GM12875 (cell line): ENCODE data around the gene MEGF8.

Source experiments
- H3K4me3 ChIP-seq: one replicate; pipeline ENCODE4 v1.5.1; 2011; ENCODE audit warnings: low read depth, low read length, control low read depth
- TF ChIP-seq, protein P1 (sequence below): IDR thresholded peaks from 2 replicates; pipeline ENCODE4 v1.5.1; 2011; ENCODE audit warnings: low read depth, mild to moderate bottlenecking, control low read depth, inconsistent platforms, low read length, moderate library complexity, borderline replicate concordance; ENCODE audit not compliant: insufficient read depth

The MEGF8 gene, protein sequence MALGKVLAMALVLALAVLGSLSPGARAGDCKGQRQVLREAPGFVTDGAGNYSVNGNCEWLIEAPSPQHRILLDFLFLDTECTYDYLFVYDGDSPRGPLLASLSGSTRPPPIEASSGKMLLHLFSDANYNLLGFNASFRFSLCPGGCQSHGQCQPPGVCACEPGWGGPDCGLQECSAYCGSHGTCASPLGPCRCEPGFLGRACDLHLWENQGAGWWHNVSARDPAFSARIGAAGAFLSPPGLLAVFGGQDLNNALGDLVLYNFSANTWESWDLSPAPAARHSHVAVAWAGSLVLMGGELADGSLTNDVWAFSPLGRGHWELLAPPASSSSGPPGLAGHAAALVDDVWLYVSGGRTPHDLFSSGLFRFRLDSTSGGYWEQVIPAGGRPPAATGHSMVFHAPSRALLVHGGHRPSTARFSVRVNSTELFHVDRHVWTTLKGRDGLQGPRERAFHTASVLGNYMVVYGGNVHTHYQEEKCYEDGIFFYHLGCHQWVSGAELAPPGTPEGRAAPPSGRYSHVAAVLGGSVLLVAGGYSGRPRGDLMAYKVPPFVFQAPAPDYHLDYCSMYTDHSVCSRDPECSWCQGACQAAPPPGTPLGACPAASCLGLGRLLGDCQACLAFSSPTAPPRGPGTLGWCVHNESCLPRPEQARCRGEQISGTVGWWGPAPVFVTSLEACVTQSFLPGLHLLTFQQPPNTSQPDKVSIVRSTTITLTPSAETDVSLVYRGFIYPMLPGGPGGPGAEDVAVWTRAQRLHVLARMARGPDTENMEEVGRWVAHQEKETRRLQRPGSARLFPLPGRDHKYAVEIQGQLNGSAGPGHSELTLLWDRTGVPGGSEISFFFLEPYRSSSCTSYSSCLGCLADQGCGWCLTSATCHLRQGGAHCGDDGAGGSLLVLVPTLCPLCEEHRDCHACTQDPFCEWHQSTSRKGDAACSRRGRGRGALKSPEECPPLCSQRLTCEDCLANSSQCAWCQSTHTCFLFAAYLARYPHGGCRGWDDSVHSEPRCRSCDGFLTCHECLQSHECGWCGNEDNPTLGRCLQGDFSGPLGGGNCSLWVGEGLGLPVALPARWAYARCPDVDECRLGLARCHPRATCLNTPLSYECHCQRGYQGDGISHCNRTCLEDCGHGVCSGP (N-terminal part only)

GRCh38 chr19:42325308-42325895 is at the start of gene MEGF8:
Gene MEGF8 (plus strand): TSS chr19:42325635. CDS start chr19:42326244, 609 bp downstream.
- peak within 1 kb of the TSS; percentile 83 for H3K4me3 ChIP-seq
- TF ChIP-seq, protein P1, sequence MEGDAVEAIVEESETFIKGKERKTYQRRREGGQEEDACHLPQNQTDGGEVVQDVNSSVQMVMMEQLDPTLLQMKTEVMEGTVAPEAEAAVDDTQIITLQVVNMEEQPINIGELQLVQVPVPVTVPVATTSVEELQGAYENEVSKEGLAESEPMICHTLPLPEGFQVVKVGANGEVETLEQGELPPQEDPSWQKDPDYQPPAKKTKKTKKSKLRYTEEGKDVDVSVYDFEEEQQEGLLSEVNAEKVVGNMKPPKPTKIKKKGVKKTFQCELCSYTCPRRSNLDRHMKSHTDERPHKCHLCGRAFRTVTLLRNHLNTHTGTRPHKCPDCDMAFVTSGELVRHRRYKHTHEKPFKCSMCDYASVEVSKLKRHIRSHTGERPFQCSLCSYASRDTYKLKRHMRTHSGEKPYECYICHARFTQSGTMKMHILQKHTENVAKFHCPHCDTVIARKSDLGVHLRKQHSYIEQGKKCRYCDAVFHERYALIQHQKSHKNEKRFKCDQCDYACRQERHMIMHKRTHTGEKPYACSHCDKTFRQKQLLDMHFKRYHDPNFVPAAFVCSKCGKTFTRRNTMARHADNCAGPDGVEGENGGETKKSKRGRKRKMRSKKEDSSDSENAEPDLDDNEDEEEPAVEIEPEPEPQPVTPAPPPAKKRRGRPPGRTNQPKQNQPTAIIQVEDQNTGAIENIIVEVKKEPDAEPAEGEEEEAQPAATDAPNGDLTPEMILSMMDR = peak; percentile 82

DNA sequence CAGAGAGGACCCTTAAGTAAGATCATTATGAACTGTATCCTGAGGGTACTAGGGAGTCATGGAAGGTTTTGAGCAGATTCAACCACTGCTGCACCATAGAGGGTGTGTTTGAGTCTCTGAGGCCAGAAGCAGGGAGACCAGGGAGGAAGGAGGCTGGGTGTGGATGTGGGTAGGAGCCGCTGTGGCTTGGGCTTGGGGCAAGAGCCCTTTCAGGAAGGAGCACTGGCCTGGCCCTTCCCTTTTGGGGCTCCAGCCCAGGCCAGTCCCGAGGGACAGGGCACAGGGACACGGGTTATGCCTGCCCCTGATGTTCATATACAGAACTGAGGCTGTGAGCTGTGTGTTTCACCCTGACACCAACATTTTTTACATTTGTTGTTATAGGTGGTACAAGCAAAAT is 49.2 kb upstream of the MEGF8 start:
- H3K4me3 ChIP-seq = no peak overlapping the region
- TF ChIP-seq, protein P1 = no peak

DNA sequence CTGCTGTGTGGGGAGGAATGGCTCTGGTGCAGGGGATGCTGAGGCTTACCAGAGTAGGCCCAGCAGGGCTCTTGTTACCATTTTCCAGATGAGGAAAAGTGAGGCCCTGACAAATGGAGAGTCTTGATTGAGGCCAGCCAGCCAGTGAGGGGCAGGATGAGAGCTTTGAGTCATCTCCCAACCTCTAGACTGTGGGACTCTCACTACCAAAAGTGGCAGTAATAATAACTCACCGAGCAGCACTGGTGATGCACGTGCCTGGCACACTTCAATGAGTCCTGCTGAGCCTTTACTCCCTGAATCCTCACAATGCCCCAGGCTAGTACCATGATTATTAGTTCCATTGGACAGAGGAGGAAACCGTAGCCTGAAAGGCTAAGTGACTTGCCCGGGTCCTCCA is 48.6 kb upstream of the MEGF8 start:
- TF ChIP-seq, protein P1 = no peak
- no peak overlapping the region for H3K4me3 ChIP-seq

GRCh38 chr19:42277821-42278451 is 47.5 kb upstream of the MEGF8 start:
- TF ChIP-seq, protein P1 = no peak
- H3K4me3 ChIP-seq = no peak overlapping the region

DNA sequence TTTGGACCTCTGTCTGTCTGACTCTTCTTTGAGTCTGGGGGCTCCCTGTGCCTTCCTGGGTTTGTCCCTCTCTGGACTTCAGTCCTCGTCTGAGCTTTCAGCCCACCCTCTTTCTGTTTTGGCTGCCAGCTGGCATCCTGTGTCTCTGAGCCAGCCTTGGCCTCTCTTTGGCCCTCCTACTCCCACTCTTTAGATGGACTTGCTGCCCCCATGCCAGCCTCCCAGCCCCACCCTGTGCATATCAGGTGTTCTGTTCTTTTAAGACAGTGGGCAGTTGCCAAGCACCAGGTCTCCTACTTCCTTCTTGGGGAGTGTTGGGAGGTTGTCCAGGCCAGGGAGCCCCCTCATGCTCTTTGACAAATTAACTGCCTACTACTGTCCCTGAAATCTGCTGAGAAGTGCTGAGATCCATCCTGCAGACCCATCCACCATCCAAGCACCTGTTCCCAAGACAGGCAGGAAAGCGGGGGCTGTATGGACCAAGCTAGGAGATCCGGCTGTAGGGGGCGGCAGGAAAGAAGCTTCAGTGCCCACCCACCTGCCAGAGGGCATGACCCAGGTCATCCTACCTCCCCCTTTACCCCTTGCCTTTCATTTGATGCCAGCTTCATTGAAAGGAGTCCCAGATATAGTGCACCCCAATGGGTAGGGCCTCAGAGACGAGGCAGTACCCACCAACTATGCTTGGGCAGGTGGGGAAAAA is 46.8 kb upstream of the MEGF8 start:
- TF ChIP-seq, protein P1 = no peak
- H3K4me3 ChIP-seq = no peak overlapping the region
